GM12878 (cell line): ENCODE results near the gene KDM5B. TPM values are rescaled to one million over a fixed set of nuclear protein-coding genes. Genes with fewer than 3 reads are reported as not detected.

Source experiments
- ATAC-seq: fragments of 200-7000 bp; cut with Tn5 transposase; 3 replicates; pipeline ENCODE4 v1.9.1; 2020; ENCODE audit warnings: mild to moderate bottlenecking, moderate library complexity
- BruUV-seq: library from RNA; stranded (reverse); fragments of 400-500 nt; replicated peaks from 2 replicates; lab custom pipeline; 2021; lab: Mats Ljungman, UMichigan
- CTCF ChIA-PET: fragments of 300-600 bp; sonication (Branson Sonifier 250); formaldehyde crosslinking; extraction: SDS; loops from one replicate; lab custom pipeline; 2021; ENCODE audit warnings: inconsistent platforms; lab: Yijun Ruan, JAX
- POLR2A ChIA-PET: fragments of 350-600 bp; formaldehyde crosslinking; extraction: SDS; loops from one replicate; lab custom pipeline; 2021; ENCODE audit warnings: inconsistent platforms; lab: Charles Lee
- RAD21 ChIA-PET: fragments of 300-600 bp; sonication (Branson Sonifier 250); formaldehyde crosslinking; loops from one replicate; lab custom pipeline; 2023; ENCODE audit warnings: antibody characterized with exemption; ENCODE audit not compliant: unreplicated experiment; lab: Charles Lee
- SMC1A ChIA-PET: fragments of 300-600 bp; sonication (Branson Sonifier 250); formaldehyde crosslinking; loops from one replicate; lab custom pipeline; 2023; ENCODE audit not compliant: unreplicated experiment, uncharacterized antibody; lab: Charles Lee
- DNase-seq: peaks from one replicate; pipeline ENCODE4 v3.0.0-alpha.2; 2011; ENCODE audit warnings: low read depth, low spot score
- FAIRE-seq: peaks from 3 replicates; lab custom pipeline; 2011; peaks lifted over from hg19 to GRCh38; lab: Jason Lieb, UNC
- H2AFZ ChIP-seq: 2 replicates; pipeline ENCODE4 v1.6.0; 2011; ENCODE audit warnings: low read depth, low read length, control low read depth; ENCODE audit not compliant: control insufficient read depth
- H3K27ac ChIP-seq: 2 replicates; pipeline ENCODE4 v1.5.1; 2011; ENCODE audit warnings: control low read depth; ENCODE audit not compliant: control insufficient read depth, insufficient read depth
- H3K27me3 ChIP-seq, 2 experiments: replicated peaks in 1 of 2; 2 replicates each; pipeline versions ENCODE4 v1.6.0 to v1.6.1; 2011; ENCODE audit warnings: low read length in 1 of 2; ENCODE audit not compliant: control insufficient read depth in 2 of 2, insufficient read depth in 2 of 2
- H3K36me3 ChIP-seq, 2 experiments: 2 replicates each; pipeline ENCODE4 v1.5.1; 2011; ENCODE audit warnings: low read length in 1 of 2; ENCODE audit not compliant: control insufficient read depth in 2 of 2, insufficient read depth in 2 of 2
- H3K4me1 ChIP-seq: 2 replicates; pipeline ENCODE4 v1.6.1; 2011; ENCODE audit warnings: mild to moderate bottlenecking, low read length, moderate library complexity, mixed read lengths; ENCODE audit not compliant: control insufficient read depth, insufficient read depth
- H3K4me2 ChIP-seq: 2 replicates; pipeline ENCODE4 v1.6.0; 2011; ENCODE audit warnings: control low read depth; ENCODE audit not compliant: control insufficient read depth, insufficient read depth
- H3K4me3 ChIP-seq: fragments of 200-600 bp; sonication (generic); 2 replicates; pipeline ENCODE4 v1.5.1; 2016
- H3K79me2 ChIP-seq: 2 replicates; pipeline ENCODE4 v1.6.0; 2011; ENCODE audit warnings: low read length; ENCODE audit not compliant: control insufficient read depth, insufficient read depth
- H3K9ac ChIP-seq: 2 replicates; pipeline ENCODE4 v1.8.0; 2011; ENCODE audit warnings: low read length, control low read depth, mixed read lengths; ENCODE audit not compliant: control insufficient read depth, insufficient read depth
- H3K9me3 ChIP-seq: replicated peaks from 3 replicates; pipeline ENCODE4 v1.5.1; 2011; ENCODE audit warnings: mild to moderate bottlenecking, low read length; ENCODE audit not compliant: control insufficient read depth, insufficient read depth
- H4K20me1 ChIP-seq: 2 replicates; pipeline ENCODE4 v1.6.0; 2011; ENCODE audit not compliant: control insufficient read depth, insufficient read depth
- BCLAF1 ChIP-seq: fragments of 450-650 bp; IDR thresholded peaks from 2 replicates; pipeline ENCODE4 v1.6.1; 2017; ENCODE audit warnings: antibody characterized with exemption, mild to moderate bottlenecking, moderate library complexity
- BRCA1 ChIP-seq: IDR thresholded peaks from 2 replicates; pipeline ENCODE4 v1.6.1; 2011; ENCODE audit warnings: low read depth, low read length, improper control_type of control experiment
- CHD1 ChIP-seq: IDR thresholded peaks from 2 replicates; pipeline ENCODE4 v1.6.1; 2012; ENCODE audit warnings: low read depth, low read length, improper control_type of control experiment
- CHD4 ChIP-seq: fragments of 200-600 bp; sonication (generic); IDR thresholded peaks from 2 replicates; pipeline ENCODE4 v1.6.1; 2016; ENCODE audit warnings: mild to moderate bottlenecking
- EGR1 ChIP-seq, 2 experiments: IDR thresholded peaks; 1 replicate in 1 of 2; 2 replicates in 1 of 2; pipeline ENCODE4 v1.6.1; 2011 to 2012; ENCODE audit warnings: low read depth in 2 of 2, low read length in 2 of 2, borderline replicate concordance in 1 of 2, mild to moderate bottlenecking in 1 of 2, moderate library complexity in 1 of 2
- GATAD2B ChIP-seq: fragments of 450-650 bp; conservative IDR thresholded peaks from 2 replicates; pipeline ENCODE4 v1.6.1; 2017; ENCODE audit warnings: low read depth, mild to moderate bottlenecking, moderate library complexity
- MLLT1 ChIP-seq: fragments of 450-650 bp; IDR thresholded peaks from 2 replicates; pipeline ENCODE4 v1.6.1; 2016; ENCODE audit warnings: mild to moderate bottlenecking
- MTA2 ChIP-seq: fragments of 450-650 bp; IDR thresholded peaks from 2 replicates; pipeline ENCODE4 v1.6.1; 2016; ENCODE audit warnings: low read depth, mild to moderate bottlenecking, moderate library complexity
- NFXL1 ChIP-seq: fragments of 450-650 bp; IDR thresholded peaks from 2 replicates; pipeline ENCODE4 v1.6.1; 2017; ENCODE audit warnings: antibody characterized with exemption, mild to moderate bottlenecking, borderline replicate concordance
- NRF1 ChIP-seq: conservative IDR thresholded peaks from 2 replicates; pipeline ENCODE4 v1.6.1; 2011; ENCODE audit warnings: mild to moderate bottlenecking, low read depth, low read length, improper control_type of control experiment
- POLR2A ChIP-seq: IDR thresholded peaks from 2 replicates; pipeline ENCODE4 v1.6.1; 2011; ENCODE audit warnings: low read depth, mild to moderate bottlenecking, low read length
- POLR2AphosphoS2 ChIP-seq: IDR thresholded peaks from 2 replicates; pipeline ENCODE4 v1.6.1; 2011; ENCODE audit warnings: low read depth, mild to moderate bottlenecking, low read length, improper control_type of control experiment, moderate library complexity
- RAD21 ChIP-seq: IDR thresholded peaks from 2 replicates; pipeline ENCODE4 v1.6.1; 2011; ENCODE audit warnings: mild to moderate bottlenecking, low read depth, low read length, moderate library complexity; ENCODE audit not compliant: insufficient read depth
- RB1 ChIP-seq: fragments of 450-650 bp; formaldehyde crosslinking; IDR thresholded peaks from 2 replicates; pipeline ENCODE4 v1.6.1; 2017; ENCODE audit warnings: mild to moderate bottlenecking, borderline replicate concordance
- SKIL ChIP-seq: fragments of 450-650 bp; IDR thresholded peaks from 2 replicates; pipeline ENCODE4 v1.6.1; 2017; ENCODE audit warnings: mild to moderate bottlenecking, low read depth, inconsistent platforms; ENCODE audit not compliant: poor library complexity, severe bottlenecking
- SRF ChIP-seq, 2 experiments: IDR thresholded peaks; 2 replicates each; pipeline ENCODE4 v1.6.1; 2011; ENCODE audit warnings: low read depth in 2 of 2, low read length in 2 of 2, mild to moderate bottlenecking in 1 of 2, moderate library complexity in 1 of 2
- STAT1 ChIP-seq: fragments of 450-650 bp; conservative IDR thresholded peaks from 2 replicates; pipeline ENCODE4 v1.6.1; 2014; ENCODE audit warnings: antibody characterized with exemption, mild to moderate bottlenecking
- TCF7 ChIP-seq: IDR thresholded peaks from 2 replicates; pipeline ENCODE4 v1.6.1; 2014; ENCODE audit warnings: antibody characterized with exemption, borderline replicate concordance
- ZNF384 ChIP-seq: IDR thresholded peaks from 2 replicates; pipeline ENCODE4 v1.6.1; 2012; ENCODE audit warnings: low read depth, mild to moderate bottlenecking, low read length, improper control_type of control experiment, borderline replicate concordance
- WGBS: methylation state at CpG from one replicate; pipeline ENCODE4 v1.1.6; 2016; ENCODE audit warnings: low lambda C conversion rate; ENCODE audit not compliant: insufficient replicate concordance, insufficient coverage; ENCODE audit errors: missing lambda C conversion rate; 5-methylcytosine and 5-hydroxymethylcytosine counted together
- in situ Hi-C: fragments of 300-500 bp; cut with MboI; formaldehyde crosslinking; loops from 9 replicates; pipeline ENCODE4 v1.14.3; 2018; ENCODE audit warnings: mixed read lengths
- intact Hi-C: fragments of 100-400 bp; cut with micrococcal nuclease; formaldehyde crosslinking; loops from one replicate; pipeline ENCODE4 v1.14.2; 2022; ENCODE audit not compliant: unreplicated experiment
- polyA plus RNA-seq, 11 experiments: library from polyadenylated mRNA; depleted of rRNA in 4 of 11; unstranded in 6 of 11; stranded (reverse) in 5 of 11; fragments of >200 nt; fragmentation: Nextera tagmentation in 4 of 11; fragmentation: Illumina TruSeq in 1 of 11; extraction: Ambion mirVana in 4 of 11; extraction: Trizol in 1 of 11; gene quantifications; 1 replicate in 1 of 11; 2 replicates in 10 of 11; pipeline versions ENCODE4 v1.2.1 to v1.2.3, GENCODE V29; 2011 to 2016; ENCODE audit warnings: inconsistent platforms in 2 of 11, missing spikeins in 2 of 11, low read depth in 1 of 11
- total RNA-seq, 4 experiments: library from RNA; depleted of rRNA in 3 of 4; stranded (reverse); fragments of >200 nt in 3 of 4; fragmentation: Illumina TruSeq in 1 of 4; extraction: Trizol in 1 of 4; gene quantifications; 2 replicates each; pipeline versions ENCODE4 v1.2.1 to v1.2.3, GENCODE V29; 2013 to 2021

KDM5B gene
- total and polyA plus RNA-seq, 10 of the 15 experiments (the other 5 are each of a cell fraction or from before 2014, with no cell fraction given), result 1.7 to 26.6 (median 8.1) TPM

GRCh38 chr1:202806845-202807450 lies 1.3 kb downstream of the KDM5B start:
- no peaks in the 10 kb centered on the region for H3K36me3 ChIP-seq
- FAIRE-seq (no peak), DNase-seq (no peak), ATAC-seq (peak; percentile 14)
- no TSS peak for BruUV-seq
- peaks cover 3% of the 10 kb centered on the region; the same call in 1 of the 2 replicates for H3K4me1 ChIP-seq
- in situ Hi-C loops, result no loop called here
- H4K20me1 ChIP-seq, result no peaks in the 10 kb centered on the region
- H3K4me3 ChIP-seq, result peak overlapping the region; percentile 77
- intact Hi-C loops, result loop anchor here (10.0 kb wide), 1 partner anchor 198 kb away; the partner anchor contains the start of gene TMEM183A
- H3K9me3 ChIP-seq, result no peaks in the 10 kb centered on the region
- no peaks in the 10 kb centered on the region; a peak in 3 of 4 replicates for H3K27me3 ChIP-seq
- H3K79me2 ChIP-seq, result peaks cover 34% of the 10 kb centered on the region
- H3K27ac ChIP-seq, result peak overlapping the region; percentile 59
- WGBS, result 1% methylated on average over 37 of the region's 51 CpGs
- peak overlapping the region; percentile 76 for H3K9ac ChIP-seq
- SMC1A ChIA-PET, result interaction anchor here (4.6 kb wide), 1 partner anchor 16 kb away, joined by 10 read pairs; no protein-coding TSS in a partner anchor
- peak overlapping the region; percentile 33 for H2AFZ ChIP-seq
- H3K4me2 ChIP-seq, result peak overlapping the region; percentile 58
- POLR2A ChIA-PET, result interaction anchor here (0.5 to 0.6 kb wide), 2 partner anchors 11 to 51 kb away, joined by 3 to 6 read pairs; no protein-coding TSS in a partner anchor
- RAD21 ChIA-PET, result no interaction called here
- CTCF ChIA-PET, result no interaction called here
- TF ChIP-seq SRF (IDR thresholded peaks at IDR 0.05; ENCODE audit: low read depth in 2 of 2, low read length in 2 of 2) (no peak), EGR1 (IDR thresholded peaks at IDR 0.05; ENCODE audit: borderline replicate concordance in 1 of 2, low read depth in 2 of 2, low read length in 2 of 2) (no peak), MLLT1 (peak; percentile 92), CHD4 (no peak), NFXL1 (no peak), TCF7 (no peak), RB1 (no peak), MTA2 (no peak), CHD1 (no peak), POLR2A (0 out of 2 replicates have a peak, but pooled peaks have one; percentile 33), ZNF384 (no peak), POLR2AphosphoS2 (no peak), GATAD2B (no peak), BRCA1 (no peak), BCLAF1 (no peak), RAD21 (no peak), STAT1 (no peak), SKIL (no peak), NRF1 (no peak)
